T1000 (cell line): ENCODE results near the gene SRL.
"Not testable (repeated sequence)": the region's sequence is repeated elsewhere in the genome, so short reads cannot be mapped to it uniquely, and the experiment has no call there.

ENCODE experiments used
- DNase-seq: peaks from one replicate; lab custom pipeline; 2025; ENCODE audit warnings: mixed read lengths; lab: John Stamatoyannopoulos, UW

The SRL gene

DNA sequence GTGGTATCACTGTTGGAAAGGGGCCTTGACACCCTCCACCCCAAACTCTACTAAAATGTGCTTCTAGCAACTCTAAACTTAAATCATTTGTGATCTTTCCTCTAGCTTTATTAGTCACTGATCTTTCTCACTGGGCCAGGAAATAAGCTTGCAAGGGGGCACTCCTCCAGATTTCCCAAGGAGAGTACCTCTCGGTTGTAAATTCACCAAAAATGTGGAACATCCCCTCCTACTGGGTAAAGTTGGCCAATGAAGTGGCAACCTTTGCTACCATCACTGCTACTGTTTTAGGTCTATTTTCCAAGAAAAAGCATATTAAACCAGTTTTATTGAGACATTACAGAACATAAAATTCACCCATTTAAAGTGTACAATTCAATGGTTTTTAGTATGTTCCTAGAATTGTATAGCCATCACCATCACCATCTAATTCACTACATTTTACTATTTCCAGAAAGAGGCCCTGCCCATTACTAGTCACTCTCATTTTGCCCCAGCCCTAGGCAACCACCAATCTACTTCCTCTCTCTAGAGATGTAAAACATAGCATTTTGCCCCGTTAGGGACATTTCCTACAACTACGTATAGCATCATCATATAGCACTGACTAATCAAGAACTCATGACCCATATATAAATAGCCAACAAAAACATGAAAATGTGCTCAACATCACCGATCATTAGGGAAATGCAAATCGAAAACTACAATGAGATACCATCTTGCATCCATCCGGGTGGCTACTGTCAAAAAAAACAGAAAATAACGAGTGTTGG lies 81.0 kb downstream of the SRL start:
- DNase-seq, result no peak

DNA sequence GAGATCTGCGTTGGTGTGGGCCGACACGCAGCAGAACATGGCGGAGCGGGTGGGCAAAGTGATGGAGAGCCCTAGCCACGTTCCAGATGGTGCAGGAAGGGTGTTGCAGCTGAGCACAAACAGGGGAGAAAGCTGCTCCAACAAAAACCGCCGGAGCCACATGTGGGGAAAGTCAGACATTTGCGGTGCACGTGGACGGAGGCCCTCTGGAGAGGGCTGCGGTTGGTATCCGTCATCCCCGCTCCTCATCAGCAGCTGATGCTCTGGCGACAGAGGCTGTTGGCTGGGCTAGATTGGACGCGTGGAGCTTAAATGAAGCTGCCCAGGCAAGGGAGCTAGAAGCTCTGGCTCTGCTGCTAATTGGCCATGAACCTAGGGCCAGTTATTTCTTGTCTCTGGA lies 82.2 kb downstream of the SRL start:
- no peak for DNase-seq

DNA sequence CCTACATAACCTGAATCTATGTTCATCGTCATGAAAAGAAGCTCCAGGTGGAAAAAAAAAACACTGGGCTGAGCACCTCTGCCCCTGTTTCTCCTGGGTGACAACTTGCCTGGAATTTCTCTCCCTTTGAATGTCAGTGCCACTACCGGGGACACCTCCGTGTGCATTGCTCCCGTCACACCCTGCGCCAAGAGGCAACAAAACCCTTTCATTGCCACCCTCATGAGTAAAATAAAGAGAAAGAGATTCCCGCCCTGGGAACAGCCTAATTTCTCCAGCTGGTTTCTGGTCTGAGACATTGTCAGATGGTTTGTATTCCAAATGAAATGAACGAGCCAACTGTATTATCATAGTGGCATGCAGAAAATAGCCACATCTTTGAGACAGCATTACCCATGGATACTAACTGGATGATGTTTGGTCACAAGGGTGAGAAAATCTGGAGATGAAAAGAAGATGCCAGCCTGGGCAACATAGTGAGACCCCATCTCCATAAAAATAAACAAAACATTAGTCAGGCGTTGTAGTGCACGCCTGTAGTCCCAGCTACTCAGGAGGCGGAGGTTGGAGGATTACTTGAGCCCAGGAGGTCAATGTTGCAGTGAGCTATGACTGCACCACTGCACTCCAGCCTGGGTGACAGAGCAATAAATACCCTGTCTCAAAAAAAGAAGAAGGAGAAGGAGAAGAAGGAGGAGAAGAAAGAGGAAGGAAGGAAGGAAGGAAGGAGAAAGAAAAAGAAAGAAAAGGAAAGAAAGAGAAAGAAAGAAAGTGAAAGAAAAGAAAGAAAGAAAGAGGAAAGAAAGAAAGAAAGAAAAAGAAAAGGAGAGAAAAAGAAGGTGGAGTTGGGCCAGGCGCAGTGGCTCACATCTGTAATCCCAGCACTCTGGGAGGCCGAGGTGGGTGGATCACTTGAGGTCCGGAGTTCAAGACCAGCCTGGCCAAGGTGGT lies 83.5 kb downstream of the SRL start:
- no peak for DNase-seq

DNA sequence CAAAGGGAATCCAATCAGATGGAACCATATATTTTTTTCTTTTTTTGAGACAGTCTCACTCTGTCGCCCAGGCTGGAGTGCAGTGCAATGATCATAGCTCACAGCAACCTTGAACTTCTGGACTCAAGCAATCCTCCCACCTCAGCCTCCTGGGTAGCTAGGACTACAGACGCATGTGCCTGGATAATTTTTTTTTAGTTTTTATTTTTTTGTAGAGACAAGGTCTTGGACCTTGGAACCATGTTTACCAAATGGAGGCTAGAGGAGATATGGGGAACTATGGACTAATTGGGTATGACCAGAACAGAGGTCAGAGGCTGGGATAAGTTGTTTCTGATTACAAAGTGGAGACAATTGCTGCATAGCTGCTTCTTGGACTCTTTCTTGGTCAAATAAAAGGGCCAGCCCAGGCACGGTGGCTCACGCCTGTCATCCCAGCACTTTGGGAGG lies 84.5 kb downstream of the SRL start:
- no peak for DNase-seq

DNA sequence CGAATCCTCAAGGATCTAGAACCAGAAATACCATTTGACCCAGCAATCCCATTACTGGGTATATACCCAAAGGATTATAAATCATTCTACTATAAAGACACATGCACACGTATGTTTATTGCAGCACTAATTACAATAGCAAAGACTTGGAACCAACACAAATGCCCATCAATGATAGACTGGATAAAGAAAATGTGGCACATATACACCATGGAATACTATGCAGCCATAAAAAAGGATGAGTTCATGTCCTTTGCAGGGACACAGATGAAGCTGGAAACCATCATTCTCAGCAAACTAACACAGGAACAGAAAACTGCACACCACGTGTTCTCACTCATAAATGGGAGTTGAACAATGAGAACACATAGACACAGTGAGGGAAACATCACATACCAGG lies 85.4 kb downstream of the SRL start:
- not testable (repeated sequence) for DNase-seq

DNA sequence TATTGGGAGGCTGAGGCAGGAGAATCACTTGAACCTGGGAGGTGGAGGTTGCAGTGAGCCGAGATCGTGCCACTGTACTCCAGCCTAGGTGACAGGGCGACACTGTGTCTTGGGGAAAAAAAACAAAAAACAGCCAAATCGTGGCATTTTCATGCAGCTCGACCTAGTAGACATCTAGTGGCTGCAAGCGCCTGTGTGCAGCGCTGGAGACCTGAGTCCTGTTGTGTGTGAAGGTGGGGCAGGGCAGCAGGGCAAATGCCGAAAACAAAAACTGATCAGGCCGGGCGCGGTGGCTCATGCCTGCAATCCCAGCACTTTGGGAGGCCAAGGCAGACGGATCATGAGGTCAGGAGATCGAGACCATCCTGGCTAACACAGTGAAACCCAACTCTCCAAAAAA lies 88.5 kb downstream of the SRL start:
- not testable (repeated sequence) for DNase-seq

DNA sequence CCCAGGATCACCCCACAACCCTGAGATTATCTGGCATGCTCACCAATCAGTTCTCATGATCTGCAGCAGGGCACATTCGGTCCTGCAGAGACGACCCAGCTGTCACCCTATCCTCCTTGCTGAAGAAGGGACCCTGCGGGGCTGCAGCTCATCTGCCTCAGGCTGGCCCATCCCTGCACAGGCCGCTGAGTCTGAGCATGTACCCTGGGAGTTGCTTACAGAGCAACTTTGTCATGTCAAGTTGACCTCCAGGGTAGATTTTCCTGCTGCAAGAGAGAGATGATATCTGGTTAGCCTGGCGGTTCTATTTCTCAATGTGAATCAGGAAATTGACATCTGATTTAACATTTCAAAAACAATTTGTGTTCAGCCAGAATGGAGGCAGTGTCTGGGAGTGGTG lies 89.6 kb downstream of the SRL start:
- DNase-seq, result no peak

DNA sequence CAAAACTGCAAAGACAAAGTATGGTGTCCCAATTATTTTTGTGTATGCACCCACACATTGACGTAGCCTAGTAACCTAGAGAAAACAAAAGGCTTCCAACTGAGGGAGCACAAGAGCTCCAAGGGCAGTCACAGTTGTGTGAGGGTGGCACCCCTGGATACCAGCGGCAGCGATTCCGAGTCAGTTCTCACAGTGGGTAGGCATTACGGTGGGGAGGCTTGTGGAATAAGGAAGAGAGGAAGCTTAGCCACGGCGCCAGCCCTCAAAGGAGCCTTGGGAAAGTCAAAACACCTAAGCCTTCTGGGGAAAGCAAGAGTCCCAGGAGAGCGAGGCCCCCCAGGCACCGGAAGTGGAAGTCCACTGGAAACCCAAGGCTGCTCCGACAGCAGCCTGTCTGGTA lies 94.6 kb downstream of the SRL start:
- DNase-seq, result no peak

DNA sequence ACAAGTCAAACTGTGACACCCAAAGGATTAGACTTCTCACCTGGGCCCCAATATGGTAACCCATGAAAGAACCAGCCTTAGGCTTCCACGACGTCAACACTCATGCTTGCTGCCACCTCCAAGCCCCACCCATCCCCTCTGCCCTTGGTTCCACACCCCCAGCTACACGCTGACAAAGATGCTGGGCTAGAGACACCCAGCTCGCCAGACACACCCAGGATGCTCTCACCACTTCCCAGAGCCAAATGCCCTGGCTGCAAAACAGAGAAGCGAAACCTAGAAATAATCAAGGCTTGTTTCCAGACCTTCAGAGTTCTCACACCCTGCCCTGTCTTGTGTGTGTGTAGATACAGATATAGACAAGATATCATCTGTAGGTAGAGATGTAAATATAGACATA lies 99.6 kb downstream of the SRL start:
- DNase-seq, result no peak

DNA sequence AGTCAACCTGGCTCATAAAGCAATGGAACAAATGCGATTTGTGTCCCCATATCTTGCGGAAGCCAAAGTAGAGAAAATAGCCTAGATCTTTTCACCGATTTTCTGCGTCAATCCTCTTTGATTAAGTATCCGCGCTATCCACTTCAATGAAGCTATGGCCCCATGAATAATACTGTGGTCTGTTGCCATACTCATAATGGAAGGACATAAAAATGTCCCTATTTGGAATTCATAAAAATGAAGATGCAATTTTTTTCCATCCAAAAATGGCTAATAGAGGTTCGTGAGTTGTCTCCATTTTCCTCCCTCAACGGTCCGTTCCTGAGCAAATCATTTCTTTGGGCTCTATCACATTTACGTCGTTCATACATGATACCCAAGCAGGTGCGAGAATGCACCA lies 100.3 kb downstream of the SRL start:
- no peak for DNase-seq

DNA sequence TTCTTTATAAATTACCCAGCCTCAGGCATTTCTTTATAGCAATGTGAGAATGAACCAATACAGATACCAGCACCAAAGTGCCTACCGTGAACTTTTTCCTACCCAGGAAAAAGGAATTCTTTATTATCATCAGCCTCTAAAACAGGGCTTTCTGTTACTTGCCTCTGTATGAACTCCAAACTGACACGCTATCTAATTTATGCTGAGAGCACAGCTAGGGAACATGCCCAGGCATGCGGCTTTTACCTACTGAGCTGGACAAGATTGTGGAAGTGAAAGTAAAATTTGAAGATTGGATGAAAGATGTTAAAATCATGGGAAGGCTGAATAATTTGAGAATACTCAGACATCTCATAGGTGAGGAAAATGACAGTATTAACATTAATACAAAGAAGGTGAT lies 101.2 kb downstream of the SRL start:
- no peak for DNase-seq

DNA sequence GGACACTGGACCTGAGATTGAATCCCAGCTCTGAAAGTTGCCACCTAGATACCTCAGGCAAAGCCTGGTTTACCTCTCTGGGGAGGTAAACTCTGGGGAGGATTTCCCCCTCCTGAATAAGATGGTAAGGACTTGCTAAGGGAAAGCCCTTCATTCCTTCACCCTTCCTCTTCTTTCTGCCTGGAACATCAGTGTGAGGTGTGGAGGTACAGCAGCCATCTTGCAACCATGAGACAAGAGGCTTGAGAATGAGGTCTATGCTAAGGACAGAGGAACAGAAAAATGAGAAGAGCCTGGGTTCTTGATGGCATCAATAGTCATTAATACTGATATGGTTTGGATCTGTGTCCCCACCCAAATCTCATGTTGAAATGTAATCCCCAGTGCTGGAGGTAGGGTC lies 101.9 kb downstream of the SRL start:
- DNase-seq, result no peak
